ENCODE data around the gene NDUFC1.
"Not testable (repeated sequence)": the region's sequence is repeated elsewhere in the genome, so short reads cannot be mapped to it uniquely, and the experiment has no call there.

The NDUFC1 gene

DNA sequence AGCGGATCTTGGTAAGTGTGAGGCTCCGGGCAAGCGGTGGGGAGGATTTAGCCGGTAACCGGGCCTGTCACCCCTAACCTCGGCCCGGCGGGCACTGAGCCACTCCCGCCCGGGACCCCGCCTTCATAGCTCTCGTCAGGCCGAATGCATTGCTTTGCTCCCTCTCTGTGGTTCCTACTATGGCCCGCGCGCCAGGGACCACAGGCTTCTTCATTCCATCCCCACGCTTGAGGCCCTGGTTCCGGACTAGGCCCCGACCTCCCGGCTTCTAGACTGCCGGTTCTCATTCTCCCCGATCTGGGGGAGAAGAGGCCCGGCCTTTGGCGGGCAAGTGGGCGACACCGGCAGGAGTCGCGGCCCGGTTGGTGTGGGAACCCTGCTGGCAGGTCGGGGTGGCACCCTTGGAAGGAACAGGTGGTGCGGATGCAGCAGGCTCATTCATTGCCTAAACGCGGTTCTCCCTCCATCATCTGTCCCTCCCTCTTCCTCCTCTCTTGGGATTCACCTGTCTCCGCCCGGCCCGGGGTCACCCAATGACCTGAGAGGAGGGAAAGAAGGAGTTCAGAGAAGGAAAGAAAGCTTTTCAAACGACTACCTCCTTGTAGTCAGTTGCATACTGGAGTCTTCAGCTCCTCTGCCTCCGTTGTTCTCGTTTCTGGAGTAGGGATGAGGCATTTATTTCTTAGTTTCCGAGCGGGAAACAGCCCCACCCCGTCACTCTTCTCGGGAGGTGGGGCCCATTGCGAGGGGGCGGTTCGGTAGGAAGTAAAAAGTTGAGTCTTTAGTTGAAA is at the start of gene NDUFC1:
Gene NDUFC1 (minus strand): TSS at position 657 of the 791 bp plus-strand sequence. CDS start 6,679 bp downstream, outside the sequence.
- peak; percentile 51 to 62 for DNase-seq

- no peak for DNase-seq
Measured at GRCh38 chr4:139337612-139338011, 35.3 kb upstream of the NDUFC1 start.

GRCh38 chr4:139333046-139333445 is 30.8 kb upstream of the NDUFC1 start:
- DNase-seq, result no peak

GRCh38 chr4:139331185-139331584 is 28.9 kb upstream of the NDUFC1 start:
- no peak for DNase-seq

GRCh38 chr4:139330283-139330682 is 28.0 kb upstream of the NDUFC1 start:
- no peak for DNase-seq

GRCh38 chr4:139329665-139330200 is 27.5 kb upstream of the NDUFC1 start:
- no peak for DNase-seq

DNA sequence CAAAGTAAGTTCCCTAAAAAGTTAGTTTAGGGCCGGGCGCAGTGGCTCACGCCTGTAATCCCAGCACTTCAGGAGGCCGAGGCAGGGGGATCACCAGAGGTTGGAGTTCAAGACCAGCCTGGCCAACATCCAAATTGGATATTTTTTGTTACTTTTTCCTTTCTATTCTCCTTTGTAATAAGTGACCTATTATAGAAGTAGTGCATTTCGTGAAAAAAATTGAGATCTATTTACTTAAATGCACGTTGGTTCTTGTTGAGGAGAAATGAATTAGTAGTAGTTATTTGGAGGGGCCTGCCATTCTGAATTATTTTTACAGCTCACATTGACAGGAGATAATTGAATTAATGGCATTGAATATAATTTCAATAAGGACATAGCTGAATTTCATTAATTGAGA is 22.3 kb upstream of the NDUFC1 start:
- DNase-seq, result no peak

DNA sequence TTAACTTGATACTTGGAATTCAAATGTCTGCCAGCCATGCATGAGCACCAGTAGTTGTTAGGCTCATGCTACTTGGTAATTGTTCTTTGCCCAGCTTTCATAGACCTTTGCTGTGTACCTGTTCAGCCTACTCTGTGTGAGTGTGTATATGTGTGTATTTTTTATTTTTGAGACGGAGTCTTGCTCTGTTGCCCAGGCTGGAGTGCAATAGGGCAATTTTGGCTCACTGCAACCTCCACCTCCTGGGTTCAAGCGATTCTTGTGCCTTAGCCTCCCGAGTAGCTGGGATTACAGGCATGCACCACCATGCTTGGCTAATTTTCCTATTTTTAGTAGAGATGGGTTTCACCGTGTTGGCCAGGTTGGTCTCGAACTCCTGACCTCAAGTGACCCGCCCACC is 20.3 kb upstream of the NDUFC1 start:
- DNase-seq, result not testable (repeated sequence)

- DNase-seq, result not testable (repeated sequence)
Measured at GRCh38 chr4:139322070-139322469, 19.8 kb upstream of the NDUFC1 start.

GRCh38 chr4:139319571-139319970 is 17.3 kb upstream of the NDUFC1 start:
- DNase-seq, result no peak

- no peak for DNase-seq
Measured at GRCh38 chr4:139317635-139318034, 15.4 kb upstream of the NDUFC1 start.

GRCh38 chr4:139316733-139317132 is 14.5 kb upstream of the NDUFC1 start:
- no peak for DNase-seq

- DNase-seq, result no peak
Measured at GRCh38 chr4:139315221-139315675, 13.0 kb upstream of the NDUFC1 start.

GRCh38 chr4:139314047-139314800 is 11.9 kb upstream of the NDUFC1 start:
- DNase-seq, result no peak

DNA sequence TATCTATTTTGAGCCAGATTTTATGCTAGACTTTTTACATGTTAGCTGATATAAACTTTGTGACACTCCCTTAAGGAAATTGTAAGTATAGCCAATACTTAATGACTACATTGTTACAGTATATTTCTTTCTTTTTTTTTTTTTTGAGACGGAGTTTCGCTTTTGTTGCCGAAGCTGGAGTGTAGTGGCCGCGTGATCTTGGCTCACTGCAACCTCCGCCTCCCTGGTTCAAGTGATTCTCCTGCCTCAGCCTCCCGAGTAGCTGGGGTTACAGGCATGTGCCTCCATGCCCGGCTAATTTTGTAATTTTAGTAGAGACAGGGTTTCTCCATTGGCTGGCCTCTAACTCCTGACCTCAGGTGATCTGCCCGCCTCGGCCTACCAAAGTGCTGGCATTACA is 11.1 kb upstream of the NDUFC1 start:
- not testable (repeated sequence) for DNase-seq

- DNase-seq, result no peak
Measured at GRCh38 chr4:139312552-139313332, 10.5 kb upstream of the NDUFC1 start.

DNA sequence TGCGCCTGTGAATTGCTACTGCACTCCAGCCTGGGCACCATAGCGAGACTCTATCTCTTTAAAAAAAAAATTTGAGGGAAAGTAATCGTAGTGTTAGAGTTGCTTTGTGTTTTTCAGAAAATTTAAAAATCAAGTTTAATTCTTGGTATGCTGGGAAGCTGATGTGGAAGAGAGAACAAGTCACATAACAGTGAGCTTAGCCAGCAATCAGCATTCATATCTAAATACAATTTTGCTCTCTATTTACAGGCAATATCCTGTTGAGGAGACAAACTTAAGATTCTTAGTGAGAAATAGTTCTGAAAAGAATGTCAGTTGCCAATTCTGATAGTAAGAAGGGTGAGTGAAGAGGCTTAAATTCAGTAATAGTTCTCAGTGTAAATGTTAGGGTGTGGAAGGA is 9.6 kb upstream of the NDUFC1 start:
- no peak for DNase-seq

- no peak for DNase-seq
Measured at GRCh38 chr4:139304920-139305319, 2.6 kb upstream of the NDUFC1 start.

DNA sequence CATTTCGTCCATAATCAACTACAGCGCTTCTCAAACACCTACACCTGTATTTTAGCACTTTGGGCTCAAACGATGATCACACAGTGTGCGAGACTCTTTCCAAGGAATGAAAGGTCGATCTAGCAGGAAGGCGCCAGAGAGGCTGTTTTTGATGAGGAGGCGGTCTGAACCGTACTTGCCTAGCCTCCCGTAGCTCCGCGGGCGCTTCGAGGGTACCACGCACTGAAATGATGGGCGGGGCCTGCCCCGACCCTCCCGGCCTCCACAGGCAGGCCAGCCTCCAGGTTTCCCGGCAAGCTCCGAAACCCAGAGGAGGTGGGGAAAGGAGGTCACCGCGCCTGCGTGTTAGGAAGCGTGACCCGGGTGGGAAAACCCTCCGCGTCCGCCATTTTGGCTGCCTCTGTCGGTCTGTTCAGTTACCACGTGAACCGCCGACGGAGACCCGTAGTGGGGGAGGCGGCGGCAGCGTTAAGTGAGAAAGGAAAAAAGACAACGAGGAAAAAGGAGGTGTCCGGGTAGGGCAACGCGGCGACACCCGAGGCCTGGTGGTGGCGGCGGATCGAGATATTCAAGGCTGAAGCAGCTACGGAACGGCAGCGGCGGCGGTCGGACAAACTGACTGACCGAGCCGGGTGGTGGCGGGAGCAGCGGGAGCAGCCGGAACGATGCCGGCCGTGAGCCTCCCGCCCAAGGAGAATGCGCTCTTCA is 1.0 kb downstream of the NDUFC1 start, which contains the start of gene NAA15:
Gene NAA15 (plus strand): TSS at position 393 of the 708 bp plus-strand sequence. CDS start 273 bp downstream, at position 666.
- peak; percentile 97 for DNase-seq

DNA sequence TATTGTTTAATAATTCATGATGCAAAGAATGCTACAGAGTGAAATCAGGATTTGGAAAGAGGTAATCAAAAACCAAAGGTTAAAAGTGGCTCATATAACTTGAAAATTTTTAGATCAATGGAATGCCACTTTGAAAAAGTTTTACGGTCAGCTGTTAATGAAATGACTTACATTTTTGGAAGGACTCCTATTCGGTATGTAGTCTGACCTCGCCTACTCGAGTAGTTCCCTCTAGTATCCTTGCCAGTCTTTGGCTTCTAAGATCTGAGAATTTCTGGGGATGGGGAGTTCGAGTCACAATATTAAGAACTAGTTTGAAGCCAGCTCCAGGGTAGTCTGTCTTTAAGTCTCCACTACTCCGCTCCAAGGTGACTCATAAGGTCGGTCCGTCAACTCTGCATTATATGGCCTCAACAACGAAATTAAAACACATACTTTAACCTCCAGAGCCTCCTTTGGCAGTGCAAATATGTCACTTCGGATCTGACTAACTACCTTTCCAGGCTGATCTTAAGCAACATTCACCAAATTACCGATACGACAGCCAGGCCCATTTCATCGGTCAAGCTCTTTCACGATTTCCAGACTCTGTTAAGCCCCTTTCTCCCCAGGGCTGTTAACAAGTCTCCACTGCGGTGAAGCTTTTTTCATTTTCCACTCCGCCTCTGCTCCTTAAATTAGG is 1.7 kb downstream of the NDUFC1 start:
- no peak for DNase-seq

GRCh38 chr4:139299536-139299935 is 2.7 kb downstream of the NDUFC1 start:
- no peak for DNase-seq

Measured in activated CD4-positive, alpha-beta T cell treated with anti-CD3 and anti-CD28 coated beads for 4 hours (primary cell).